HepG2 (cell line): ENCODE results near the gene JAK1. TPM values are rescaled to one million over a fixed set of nuclear protein-coding genes. Genes with fewer than 3 reads are reported as not detected.

Experiments
- E2F5 ChIP-seq: sonication (generic); formaldehyde crosslinking; conservative IDR thresholded peaks from 2 replicates; pipeline ENCODE4 v1.4.0; 2020; ENCODE audit warnings: missing genetic modification reagents
- HDAC1 ChIP-seq: sonication (generic); formaldehyde crosslinking; IDR thresholded peaks from 2 replicates; pipeline ENCODE4 v1.5.1; 2020; ENCODE audit warnings: mild to moderate bottlenecking, missing genetic modification reagents
- HNF1A ChIP-seq, 2 experiments: sonication (generic) in 1 of 2; formaldehyde crosslinking in 1 of 2; IDR thresholded peaks; 2 replicates each; pipeline versions ENCODE4 v1.4.0 to v1.6.1; 2016 to 2020; ENCODE audit warnings: borderline replicate concordance in 1 of 2, low read depth in 1 of 2, mild to moderate bottlenecking in 1 of 2, missing genetic modification reagents in 1 of 2
- HNRNPLL ChIP-seq: fragments of 200-400 bp; formaldehyde crosslinking; IDR thresholded peaks from 2 replicates; pipeline ENCODE4 v1.6.1; 2017; ENCODE audit warnings: mild to moderate bottlenecking, low read depth, low read length; ENCODE audit not compliant: poor library complexity, severe bottlenecking
- KDM5B ChIP-seq: sonication (generic); formaldehyde crosslinking; IDR thresholded peaks from 2 replicates; pipeline ENCODE4 v1.4.0; 2020; ENCODE audit warnings: missing genetic modification reagents, mild to moderate bottlenecking, borderline replicate concordance
- MEF2D ChIP-seq: sonication (generic); formaldehyde crosslinking; IDR thresholded peaks from 2 replicates; pipeline ENCODE4 v1.5.1; 2020; ENCODE audit warnings: mild to moderate bottlenecking, missing genetic modification reagents
- MEIS1 ChIP-seq: sonication (generic); formaldehyde crosslinking; IDR thresholded peaks from 2 replicates; pipeline ENCODE4 v1.9.0; 2021; ENCODE audit warnings: mild to moderate bottlenecking, missing genetic modification reagents, moderate library complexity, borderline replicate concordance
- RERE ChIP-seq: IDR thresholded peaks from 2 replicates; pipeline ENCODE4 v1.6.1; 2016; ENCODE audit warnings: low read depth, missing genetic modification reagents, missing compliant biosample characterization
- REST ChIP-seq, 2 experiments: IDR thresholded peaks; 2 replicates each; pipeline ENCODE4 v1.6.1; 2011 to 2012; ENCODE audit warnings: low read length in 2 of 2, borderline replicate concordance in 1 of 2, low read depth in 1 of 2, mild to moderate bottlenecking in 1 of 2, moderate library complexity in 1 of 2
- ZMYM3 ChIP-seq: sonication (generic); formaldehyde crosslinking; IDR thresholded peaks from 2 replicates; pipeline ENCODE4 v1.5.1; 2020; ENCODE audit warnings: mild to moderate bottlenecking, missing genetic modification reagents
- ZMYM4 ChIP-seq: sonication (generic); formaldehyde crosslinking; IDR thresholded peaks from 2 replicates; pipeline ENCODE4 v1.8.1; 2023; ENCODE audit warnings: mild to moderate bottlenecking, missing genetic modification reagents
- polyA plus RNA-seq, 8 experiments: library from polyadenylated mRNA; depleted of rRNA in 3 of 8; stranded (reverse) in 7 of 8; unstranded in 1 of 8; fragments of >200 nt; fragmentation: Illumina TruSeq in 4 of 8; extraction: Trizol in 4 of 8; gene quantifications; 2 replicates each; pipeline versions ENCODE4 v1.2.1 to v1.2.3, GENCODE V29; 2011 to 2016; ENCODE audit warnings: low read depth in 4 of 8, missing spikeins in 1 of 8, mixed read lengths in 1 of 8; ENCODE audit not compliant: insufficient read depth in 1 of 8
- total RNA-seq, 5 experiments: library from RNA; depleted of rRNA; stranded (reverse); fragments of >200 nt; fragmentation: Illumina TruSeq; extraction: Trizol; gene quantifications; 2 replicates each; pipeline ENCODE4 v1.2.3, GENCODE V29; 2016; ENCODE audit warnings: low read depth in 1 of 5

JAK1 gene
- total and polyA plus RNA-seq, 2 of the 13 experiments (the other 11 are each of a cell fraction or from before 2014, with no cell fraction given), result 23.9 to 42.4 TPM

- TF ChIP-seq RERE, result 0 out of 2 replicates have a peak, but pooled peaks have one; percentile 22
- TF ChIP-seq KDM5B (CRISPR knock-in tag), result 0 out of 2 replicates have a peak, but pooled peaks have one; percentile 26
- TF ChIP-seq HNF1A (IDR thresholded peaks at IDR 0.05; ENCODE audit: low read depth), result peak; percentile 42; the same call in 1 of the 2 replicates
- peak; percentile 76; the same call in 1 of the 2 replicates for TF ChIP-seq HNF1A (CRISPR knock-in tag; IDR thresholded peaks at IDR 0.05; ENCODE audit: borderline replicate concordance)
- TF ChIP-seq ZMYM3 (CRISPR knock-in tag), result peak; percentile 15; the same call in 1 of the 2 replicates
- TF ChIP-seq REST (IDR thresholded peaks at IDR 0.05; ENCODE audit: borderline replicate concordance in 1 of 2, low read depth in 1 of 2, low read length in 2 of 2), result peak in 1 of 2 experiments; percentile 28; a peak in 1 of 4 replicates
- 0 out of 2 replicates have a peak, but pooled peaks have one; percentile 35 for TF ChIP-seq MEIS1
- TF ChIP-seq HDAC1, result peak; percentile 83
- TF ChIP-seq ZMYM4, result peak; percentile 81
- no peak for TF ChIP-seq HNRNPLL
- no peak for TF ChIP-seq E2F5 (CRISPR knock-in tag)
- 0 out of 2 replicates have a peak, but pooled peaks have one; percentile 26 for TF ChIP-seq MEF2D
Measured at GRCh38 chr1:64915381-64916274, 50.7 kb downstream of the JAK1 start (continued).
